Hepatic stellate cell (primary cell): ENCODE data around the gene MYEOV.

Experiments used
- DNase-seq: peaks from one replicate; pipeline ENCODE4 v3.0.0; 2011; ENCODE audit warnings: low spot score

MYEOV gene

GRCh38 chr11:69317401-69318092 is 23.6 kb downstream of the MYEOV start:
- no peak for DNase-seq

GRCh38 chr11:69318093-69318420 is 24.1 kb downstream of the MYEOV start:
- no peak for DNase-seq

- no peak for DNase-seq
These were observed 25.5 kb downstream of the MYEOV start for GRCh38 chr11:69319255-69320106.

- DNase-seq, result no peak
These were observed 26.4 kb downstream of the MYEOV start for GRCh38 chr11:69320326-69320725.

GRCh38 chr11:69320756-69321741 is 27.1 kb downstream of the MYEOV start:
- no peak for DNase-seq

DNA sequence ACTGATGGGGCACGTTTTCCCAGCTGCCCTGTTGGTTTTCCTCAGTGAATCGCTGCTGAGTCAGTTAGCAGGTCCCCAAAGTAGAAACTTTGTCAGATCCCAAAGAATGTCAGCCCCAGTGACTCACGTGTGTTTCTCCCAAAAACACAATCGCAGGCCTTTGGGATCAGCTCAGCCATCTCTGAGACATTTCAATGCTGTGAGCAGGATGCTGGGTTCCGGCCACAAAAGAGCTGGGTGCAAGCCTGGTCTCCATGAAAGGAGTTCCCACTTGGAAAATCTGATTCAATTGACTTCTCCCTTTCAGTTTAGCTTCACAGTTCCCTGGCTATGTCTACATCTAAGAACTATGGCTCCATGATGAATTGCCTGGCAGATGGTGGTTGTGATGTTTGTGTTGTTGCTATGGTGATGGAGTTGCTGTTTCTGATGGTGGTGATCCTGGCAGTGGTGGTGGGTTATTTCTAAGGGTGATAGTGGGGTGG is 28.0 kb downstream of the MYEOV start:
- peak; percentile 96 for DNase-seq

GRCh38 chr11:69325446-69325845 is 31.5 kb downstream of the MYEOV start:
- no peak for DNase-seq

GRCh38 chr11:69326622-69327219 is 32.8 kb downstream of the MYEOV start:
- DNase-seq, result no peak

DNA sequence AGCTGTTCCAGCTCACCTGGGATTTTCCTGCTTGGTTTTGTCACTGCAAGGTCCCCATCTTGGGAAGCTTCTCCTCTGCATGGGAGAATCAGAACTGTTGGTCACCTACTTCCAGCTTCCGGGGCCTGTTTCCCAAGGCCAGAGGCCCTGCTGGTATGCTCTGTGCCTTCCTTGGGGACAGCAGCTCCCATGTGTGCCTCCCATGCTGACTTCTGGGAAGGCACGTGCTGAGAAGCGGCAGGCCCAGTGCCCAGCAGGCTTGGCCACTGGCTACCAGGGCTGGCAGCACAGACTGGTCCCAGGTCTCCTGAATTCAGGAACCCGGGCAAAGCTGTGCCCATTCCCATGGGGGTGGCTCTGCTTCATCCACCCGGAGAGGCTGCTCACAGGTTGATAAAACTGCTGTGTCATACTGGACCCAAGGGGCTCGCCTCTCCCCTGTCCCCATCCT is 33.8 kb downstream of the MYEOV start:
- no peak for DNase-seq

DNA sequence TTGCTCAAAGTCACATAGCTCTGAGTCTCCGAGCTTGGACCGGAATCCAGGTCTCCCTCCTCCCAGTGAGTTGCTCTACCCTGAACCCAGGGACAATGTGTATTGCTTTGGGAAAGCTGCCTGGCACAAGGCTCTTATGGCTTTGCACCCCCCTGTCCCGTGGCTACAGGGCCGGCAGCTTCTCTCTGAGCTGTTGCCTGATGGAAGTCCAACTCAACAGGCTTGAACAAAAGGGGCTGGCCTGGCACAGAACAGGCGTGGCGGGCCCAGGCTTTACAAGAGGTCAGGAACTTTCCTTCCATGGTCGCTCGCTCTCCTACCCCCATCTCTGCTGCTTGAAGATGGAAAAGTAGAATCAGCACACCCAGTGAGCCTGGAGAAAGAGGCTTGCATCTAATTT is 34.3 kb downstream of the MYEOV start:
- no peak for DNase-seq

- DNase-seq, result no peak
These were observed 35.6 kb downstream of the MYEOV start for GRCh38 chr11:69329581-69329980.

DNA sequence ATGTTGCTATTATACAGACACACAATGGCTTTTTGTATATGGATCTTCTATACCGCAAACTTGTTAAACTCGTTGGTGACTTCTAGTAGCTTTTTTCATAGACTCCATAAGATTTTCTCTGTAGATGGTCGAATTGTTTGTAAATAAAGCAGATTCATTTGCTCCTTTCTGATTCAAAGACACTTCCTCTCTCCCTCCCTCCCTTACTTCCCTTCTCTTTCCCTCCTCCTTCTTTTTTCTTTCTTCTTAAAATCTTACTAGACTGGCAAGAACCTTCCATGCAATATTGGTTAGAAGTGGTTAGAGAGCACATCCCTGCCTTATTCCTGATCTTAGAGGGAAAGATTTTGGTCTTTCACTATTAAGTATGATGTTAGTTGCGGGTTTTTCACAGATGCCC is 36.4 kb downstream of the MYEOV start:
- no peak for DNase-seq

DNA sequence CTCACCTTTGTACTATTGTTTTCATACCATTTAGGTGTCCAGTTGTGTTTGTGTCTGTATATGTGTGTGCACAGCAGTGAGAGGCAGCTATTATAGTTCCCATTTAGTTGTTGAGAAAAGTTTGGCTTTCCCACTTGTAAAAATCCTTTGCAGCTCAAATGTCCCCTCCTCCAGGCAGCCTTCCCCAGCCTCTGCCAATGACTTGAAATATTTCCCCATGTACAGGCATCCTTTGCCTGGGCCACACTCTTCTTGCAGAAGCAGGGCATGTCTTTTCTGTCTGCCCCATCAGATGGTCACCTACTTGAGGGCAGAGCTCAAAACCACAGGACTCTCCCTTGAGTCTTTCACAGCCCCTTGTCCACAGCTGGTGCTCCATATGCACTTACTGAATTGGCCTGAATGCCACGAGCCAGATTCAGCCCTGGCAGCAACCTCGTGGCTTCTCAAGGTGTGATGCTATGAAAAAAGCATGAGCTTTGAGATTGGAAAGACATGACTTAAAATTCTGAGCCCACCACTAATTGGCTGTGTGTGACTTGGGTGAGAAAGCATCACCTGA is 39.3 kb downstream of the MYEOV start:
- no peak for DNase-seq

DNA sequence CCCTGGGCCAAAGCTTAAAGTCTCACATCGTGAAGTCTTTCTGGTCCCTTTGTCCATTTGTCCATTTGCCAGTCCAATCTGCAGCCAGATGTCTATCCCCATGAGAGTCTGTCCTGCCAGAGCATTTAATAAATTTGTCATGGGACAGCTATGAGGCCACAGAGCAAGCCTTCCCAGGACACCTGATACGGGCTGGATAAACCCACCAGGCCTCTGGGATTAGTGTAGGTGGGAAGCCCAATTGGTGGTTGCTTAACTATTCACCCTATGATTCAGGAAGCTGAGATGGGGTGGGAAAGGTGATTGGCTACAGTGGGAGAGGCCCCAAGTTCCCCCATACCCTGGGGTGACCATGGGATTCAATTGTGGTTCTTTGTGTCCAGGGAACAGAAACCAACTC is 39.9 kb downstream of the MYEOV start:
- DNase-seq, result no peak

DNA sequence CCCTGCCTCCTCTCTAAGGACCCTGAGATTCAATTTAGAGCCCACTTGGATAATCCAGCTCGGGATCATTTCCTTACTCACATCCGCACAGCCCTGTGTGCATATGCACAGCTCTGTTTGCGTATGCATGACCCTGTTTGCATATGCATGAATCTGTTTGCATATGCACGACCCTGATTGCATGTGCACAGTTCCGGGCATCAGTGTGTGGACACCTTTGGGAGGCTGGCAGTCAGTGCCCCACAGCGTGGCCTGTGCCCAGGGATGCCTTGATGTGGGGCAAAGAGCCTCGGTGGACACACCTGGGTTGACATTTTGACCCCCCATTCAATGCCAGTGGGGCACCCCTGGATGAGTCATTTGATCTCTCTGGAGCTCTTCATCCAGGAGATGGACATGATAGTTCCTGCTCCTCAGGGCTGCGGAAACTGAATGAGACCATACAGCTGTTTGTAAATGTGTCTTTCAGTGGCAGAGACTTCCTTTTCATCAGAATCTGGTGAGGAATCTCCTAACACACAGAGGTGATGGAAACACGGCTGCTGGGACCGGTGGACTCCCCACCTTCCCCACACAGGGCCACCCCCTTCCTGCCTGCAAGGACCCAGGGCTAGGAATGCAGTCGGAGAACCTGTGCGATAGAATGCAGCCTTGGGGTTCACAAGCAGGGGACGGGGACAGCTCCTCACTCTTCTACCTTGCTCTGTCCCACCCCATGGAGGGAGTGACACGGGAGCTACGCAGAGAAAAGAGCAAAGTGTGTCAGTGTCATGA is 41.2 kb downstream of the MYEOV start:
- DNase-seq, result no peak

DNA sequence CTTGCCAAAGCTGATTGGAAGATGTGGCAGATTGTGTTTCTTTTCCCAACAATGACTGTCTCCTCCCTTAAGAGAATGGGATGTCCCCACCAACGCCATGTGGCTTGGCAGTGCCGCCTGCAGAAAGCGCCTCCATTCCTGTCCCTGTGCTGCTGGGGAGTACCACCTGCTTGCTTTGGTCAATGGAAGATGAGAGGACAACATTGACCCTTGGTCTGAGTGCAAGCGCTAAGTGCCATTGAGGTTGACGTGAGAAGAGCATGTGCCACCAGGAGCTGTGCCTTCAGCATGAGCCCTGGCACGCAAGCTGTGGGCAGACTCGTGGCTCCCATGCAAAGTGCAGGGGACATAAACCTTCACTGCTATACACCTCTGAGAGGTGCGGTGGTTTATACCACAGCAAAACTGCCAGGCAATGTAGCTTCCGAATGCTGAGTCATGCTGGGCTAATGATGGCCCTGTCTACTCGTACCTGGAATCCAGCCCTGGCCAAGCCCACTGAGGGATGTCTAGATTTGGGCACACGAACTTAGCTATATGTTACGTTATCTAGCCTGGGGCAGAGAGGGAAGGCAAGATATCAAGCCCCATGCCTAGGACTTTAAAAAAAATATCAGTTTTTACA is 41.9 kb downstream of the MYEOV start:
- DNase-seq, result no peak

GRCh38 chr11:69337211-69337721 is 43.3 kb downstream of the MYEOV start:
- no peak for DNase-seq

DNA sequence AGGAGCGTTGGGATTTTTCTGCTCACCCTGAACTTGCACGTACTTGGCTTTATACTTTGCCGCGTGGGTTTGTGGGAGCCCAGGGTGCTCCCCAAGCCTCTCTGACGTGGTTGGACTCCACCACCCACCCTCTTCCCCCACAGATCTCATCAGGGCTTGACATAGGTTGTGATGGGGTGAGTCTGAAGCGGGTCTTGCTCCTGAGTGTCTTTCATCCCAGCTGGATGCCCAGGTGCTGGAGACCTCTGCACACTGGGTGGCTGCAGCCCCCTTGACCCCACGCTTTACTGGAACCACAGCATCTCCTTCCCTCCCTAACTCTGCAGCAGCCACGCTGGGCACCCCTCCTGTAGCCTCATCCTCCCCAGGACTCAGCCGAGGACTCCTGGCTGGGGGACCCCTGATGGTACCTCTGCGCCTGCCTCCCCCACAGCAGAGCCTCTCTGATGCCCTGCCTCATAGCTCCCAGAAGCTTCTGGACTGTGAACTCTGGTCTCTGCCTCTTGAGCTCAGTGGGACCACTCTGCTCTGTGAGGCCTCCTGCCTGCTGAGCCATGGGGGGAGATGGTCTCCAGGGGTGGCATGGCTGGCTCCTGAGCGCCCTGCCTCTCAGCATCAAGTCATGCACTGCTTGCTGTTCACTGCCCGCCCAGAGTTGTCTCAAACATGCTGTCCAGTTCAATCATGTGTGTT is 45.2 kb downstream of the MYEOV start:
- DNase-seq, result no peak

DNA sequence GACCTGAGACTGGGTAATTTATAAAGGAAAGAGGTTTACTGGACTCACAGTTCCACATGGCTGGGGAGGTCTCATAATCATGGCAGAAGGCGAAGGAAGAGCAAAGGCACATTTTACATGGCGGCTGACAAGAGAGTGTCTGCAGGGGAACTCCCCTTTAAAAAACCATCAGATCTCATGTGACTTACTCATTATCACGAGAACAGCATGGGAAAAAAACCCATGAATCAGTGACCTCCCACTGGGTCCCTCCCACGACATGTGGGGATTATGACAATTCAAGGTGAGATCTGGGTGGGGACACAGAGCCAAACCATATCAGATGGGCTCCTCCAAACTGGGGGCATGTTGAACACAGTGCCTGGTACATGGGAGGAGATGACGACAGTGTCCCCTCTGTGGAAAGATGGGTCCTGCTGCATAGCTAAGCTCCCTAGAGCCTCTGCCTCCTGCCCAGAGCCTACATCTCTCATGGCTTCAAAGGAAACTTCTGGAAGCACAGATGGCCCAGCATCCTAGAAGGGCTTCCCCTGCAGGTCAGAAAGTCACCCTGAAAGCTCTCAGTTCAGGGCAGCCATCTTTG is 46.1 kb downstream of the MYEOV start:
- no peak for DNase-seq
